Calu3 (cell line): Measurements from ENCODE around the gene YPEL5. TPM values are rescaled to one million over a fixed set of nuclear protein-coding genes. Genes with fewer than 3 reads are reported as not detected.

Source experiments
- BruUV-seq: library from RNA; stranded (reverse); fragments of 400-500 nt; replicated peaks from 2 replicates; lab custom pipeline; 2021; lab: Mats Ljungman, UMichigan
- CTCF ChIA-PET: fragments of 300-600 bp; sonication (Branson Sonifier 250); formaldehyde crosslinking; loops from one replicate; lab custom pipeline; 2022; ENCODE audit warnings: antibody characterized with exemption; lab: Charles Lee
- DNase-seq: peaks from one replicate; pipeline ENCODE4 v3.0.0; 2022
- H3K27ac Mint-ChIP-seq: one replicate; pipeline ENCODE4 v1.8.0; 2022; ENCODE audit warnings: mixed read lengths; ENCODE audit not compliant: unreplicated experiment
- H3K27me3 Mint-ChIP-seq: one replicate; pipeline ENCODE4 v1.8.0; 2022; ENCODE audit warnings: mixed read lengths; ENCODE audit not compliant: unreplicated experiment
- H3K36me3 Mint-ChIP-seq: one replicate; pipeline ENCODE4 v1.8.0; 2022; ENCODE audit warnings: mild to moderate bottlenecking, moderate library complexity, mixed read lengths; ENCODE audit not compliant: insufficient read depth, unreplicated experiment
- H3K4me1 Mint-ChIP-seq: one replicate; pipeline ENCODE4 v1.8.0; 2022; ENCODE audit warnings: mild to moderate bottlenecking, low read depth, mixed read lengths; ENCODE audit not compliant: unreplicated experiment
- H3K4me3 Mint-ChIP-seq: one replicate; pipeline ENCODE4 v1.8.0; 2022; ENCODE audit warnings: mild to moderate bottlenecking, low read depth, moderate library complexity, mixed read lengths; ENCODE audit not compliant: unreplicated experiment
- H3K9me3 Mint-ChIP-seq: one replicate; pipeline ENCODE4 v1.8.0; 2022; ENCODE audit warnings: low read depth, mixed read lengths; ENCODE audit not compliant: unreplicated experiment
- intact Hi-C: fragments of 100-400 bp; cut with micrococcal nuclease; formaldehyde crosslinking; loops from one replicate; pipeline ENCODE4 v1.10.0; 2022; ENCODE audit not compliant: unreplicated experiment
- total RNA-seq: library from RNA; stranded (reverse); gene quantifications from 2 replicates; pipeline ENCODE4 v1.2.3, GENCODE V29; 2022
- TF ChIP-seq, protein P1 (sequence below): fragments of 200-600 bp; IDR thresholded peaks from one replicate; pipeline ENCODE4 v1.8.0; 2022; ENCODE audit warnings: antibody characterized with exemption; ENCODE audit not compliant: unreplicated experiment

YPEL5 gene
- total RNA-seq, 1 experiment from 2014 or later = 23.0 TPM

DNA sequence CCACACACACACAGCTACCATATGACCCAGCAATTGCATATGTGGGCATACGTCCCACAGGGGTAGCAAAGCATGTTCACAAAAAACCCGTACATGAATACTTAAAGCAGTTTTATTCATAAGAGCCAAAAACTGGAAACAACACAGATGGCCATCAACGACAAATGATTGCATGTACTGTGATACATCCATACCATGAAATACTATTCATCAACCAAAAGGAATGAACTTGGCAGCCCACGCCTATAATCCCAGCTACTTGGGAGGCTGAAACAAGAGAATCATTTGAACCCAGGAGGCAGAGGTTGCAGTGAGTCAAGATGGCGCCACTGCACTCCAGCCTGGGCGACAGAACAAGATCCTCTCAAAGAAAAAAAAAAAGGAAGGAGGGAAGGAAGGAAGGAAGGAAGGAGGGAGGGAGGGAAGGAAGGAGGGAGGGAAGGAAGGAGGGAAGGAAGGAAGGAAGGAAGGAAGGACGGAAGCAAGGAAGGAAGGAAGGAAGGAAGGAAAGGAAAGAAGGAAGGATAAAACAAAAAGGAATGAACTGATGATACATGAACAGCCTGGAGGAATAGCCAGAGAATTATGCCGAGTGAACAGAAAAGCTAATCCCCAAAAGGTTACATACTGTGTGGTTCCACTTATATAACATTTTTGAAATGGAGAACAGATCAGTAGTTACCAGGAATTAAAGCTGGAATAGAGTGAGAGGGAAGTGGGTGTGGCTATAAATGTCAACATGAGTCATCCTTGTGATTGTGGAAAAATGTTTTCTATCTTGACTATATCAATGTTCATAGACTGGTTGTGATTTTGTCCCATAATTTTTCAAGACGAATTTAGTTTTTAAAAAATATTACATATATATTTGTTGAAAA, 19.6 kb upstream of the YPEL5 start:
- Mint-ChIP-seq H3K36me3 (no peaks in the 10 kb centered on the region), H3K4me3 (no peak overlapping the region), H3K9me3 (no peaks in the 10 kb centered on the region), H3K27me3 (peaks cover 40% of the 10 kb centered on the region), H3K27ac (no peak overlapping the region), H3K4me1 (peaks cover 8% of the 10 kb centered on the region)
- CTCF ChIA-PET = interaction anchor here (0.8 kb wide), 1 partner anchor 19 kb away, joined by 4 read pairs; the partner anchor contains the start of gene YPEL5
- no peak for DNase-seq
- BruUV-seq = no TSS peak
- TF ChIP-seq, protein P1, sequence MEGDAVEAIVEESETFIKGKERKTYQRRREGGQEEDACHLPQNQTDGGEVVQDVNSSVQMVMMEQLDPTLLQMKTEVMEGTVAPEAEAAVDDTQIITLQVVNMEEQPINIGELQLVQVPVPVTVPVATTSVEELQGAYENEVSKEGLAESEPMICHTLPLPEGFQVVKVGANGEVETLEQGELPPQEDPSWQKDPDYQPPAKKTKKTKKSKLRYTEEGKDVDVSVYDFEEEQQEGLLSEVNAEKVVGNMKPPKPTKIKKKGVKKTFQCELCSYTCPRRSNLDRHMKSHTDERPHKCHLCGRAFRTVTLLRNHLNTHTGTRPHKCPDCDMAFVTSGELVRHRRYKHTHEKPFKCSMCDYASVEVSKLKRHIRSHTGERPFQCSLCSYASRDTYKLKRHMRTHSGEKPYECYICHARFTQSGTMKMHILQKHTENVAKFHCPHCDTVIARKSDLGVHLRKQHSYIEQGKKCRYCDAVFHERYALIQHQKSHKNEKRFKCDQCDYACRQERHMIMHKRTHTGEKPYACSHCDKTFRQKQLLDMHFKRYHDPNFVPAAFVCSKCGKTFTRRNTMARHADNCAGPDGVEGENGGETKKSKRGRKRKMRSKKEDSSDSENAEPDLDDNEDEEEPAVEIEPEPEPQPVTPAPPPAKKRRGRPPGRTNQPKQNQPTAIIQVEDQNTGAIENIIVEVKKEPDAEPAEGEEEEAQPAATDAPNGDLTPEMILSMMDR = no peak
- intact Hi-C loops = no loop called here

DNA sequence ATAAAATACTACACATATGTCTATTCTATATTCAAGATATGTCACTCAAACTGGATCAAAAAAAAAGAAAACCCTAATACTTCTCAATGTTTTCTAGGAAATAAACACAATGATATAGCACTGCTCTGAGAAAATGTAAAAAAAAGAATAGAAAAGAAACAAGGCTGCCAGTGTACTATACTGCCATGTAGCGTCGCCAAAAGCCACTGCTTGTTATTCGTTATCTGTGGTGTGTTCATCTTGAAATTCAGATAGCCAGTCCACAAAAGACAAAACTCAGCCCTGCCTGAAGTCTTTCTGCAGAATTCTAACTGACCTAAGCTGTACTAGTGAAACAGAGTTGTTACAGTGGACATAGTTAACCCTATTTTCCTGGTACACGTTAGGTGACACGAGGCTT, 12.2 kb upstream of the YPEL5 start:
- Mint-ChIP-seq H3K9me3 (no peaks in the 10 kb centered on the region), H3K27ac (no peak overlapping the region), H3K36me3 (no peaks in the 10 kb centered on the region), H3K27me3 (peaks cover 60% of the 10 kb centered on the region), H3K4me3 (no peak overlapping the region), H3K4me1 (no peaks in the 10 kb centered on the region)
- TF ChIP-seq, protein P1 = no peak
- intact Hi-C loops = no loop called here
- CTCF ChIA-PET = no interaction called here
- DNase-seq = no peak
- no TSS peak for BruUV-seq

DNA sequence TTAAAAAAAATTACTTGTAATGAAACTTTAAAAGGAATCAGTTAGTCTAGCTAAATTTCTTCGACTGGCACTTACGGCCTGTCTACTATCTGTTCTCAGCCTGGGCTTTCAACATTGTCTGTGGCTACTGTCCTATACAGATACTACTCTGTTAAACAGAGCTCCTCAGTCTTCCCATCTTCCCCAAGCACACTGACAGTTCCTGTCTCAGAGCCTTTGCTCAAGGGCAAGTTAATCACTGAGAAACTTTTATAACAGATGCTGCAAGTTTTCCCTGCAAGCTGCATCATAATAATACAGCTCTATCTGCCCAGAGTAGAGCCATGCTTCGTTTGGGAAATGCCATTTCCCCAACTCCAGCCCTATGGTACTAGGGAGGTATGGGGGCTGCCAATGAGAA, 11.3 kb upstream of the YPEL5 start:
- CTCF ChIA-PET = interaction anchor here (0.6 to 0.7 kb wide), 2 partner anchors 19 to 152 kb away, joined by 3 to 7 read pairs; no protein-coding TSS in a partner anchor
- DNase-seq = no peak
- TF ChIP-seq, protein P1 = no peak
- Mint-ChIP-seq H3K9me3 (no peaks in the 10 kb centered on the region), H3K27me3 (peaks cover 59% of the 10 kb centered on the region), H3K36me3 (no peaks in the 10 kb centered on the region), H3K27ac (no peak overlapping the region), H3K4me1 (no peaks in the 10 kb centered on the region), H3K4me3 (no peak overlapping the region)
- BruUV-seq = no TSS peak
- intact Hi-C loops = no loop called here

- DNase-seq = no peak
- H3K27ac Mint-ChIP-seq = no peak overlapping the region
- no TSS peak for BruUV-seq
- intact Hi-C loops = no loop called here
- no peaks in the 10 kb centered on the region for H3K36me3 Mint-ChIP-seq
- H3K27me3 Mint-ChIP-seq = peaks cover 72% of the 10 kb centered on the region
- no peak overlapping the region for H3K4me3 Mint-ChIP-seq
- TF ChIP-seq, protein P1 = no peak
- H3K9me3 Mint-ChIP-seq = no peaks in the 10 kb centered on the region
- CTCF ChIA-PET = interaction anchor here (0.6 kb wide), 1 partner anchor 549 kb away, joined by 3 read pairs; no protein-coding TSS in a partner anchor
- no peaks in the 10 kb centered on the region for H3K4me1 Mint-ChIP-seq
Measured at GRCh38 chr2:30136764-30137444, 9.9 kb upstream of the YPEL5 start.
